GM04504 (cell line): ENCODE measurements around the gene COMMD2.

ENCODE experiments used
- DNase-seq: peaks from one replicate; pipeline ENCODE4 v3.0.0-alpha.2; 2012; ENCODE audit warnings: low read depth

Gene COMMD2

DNA sequence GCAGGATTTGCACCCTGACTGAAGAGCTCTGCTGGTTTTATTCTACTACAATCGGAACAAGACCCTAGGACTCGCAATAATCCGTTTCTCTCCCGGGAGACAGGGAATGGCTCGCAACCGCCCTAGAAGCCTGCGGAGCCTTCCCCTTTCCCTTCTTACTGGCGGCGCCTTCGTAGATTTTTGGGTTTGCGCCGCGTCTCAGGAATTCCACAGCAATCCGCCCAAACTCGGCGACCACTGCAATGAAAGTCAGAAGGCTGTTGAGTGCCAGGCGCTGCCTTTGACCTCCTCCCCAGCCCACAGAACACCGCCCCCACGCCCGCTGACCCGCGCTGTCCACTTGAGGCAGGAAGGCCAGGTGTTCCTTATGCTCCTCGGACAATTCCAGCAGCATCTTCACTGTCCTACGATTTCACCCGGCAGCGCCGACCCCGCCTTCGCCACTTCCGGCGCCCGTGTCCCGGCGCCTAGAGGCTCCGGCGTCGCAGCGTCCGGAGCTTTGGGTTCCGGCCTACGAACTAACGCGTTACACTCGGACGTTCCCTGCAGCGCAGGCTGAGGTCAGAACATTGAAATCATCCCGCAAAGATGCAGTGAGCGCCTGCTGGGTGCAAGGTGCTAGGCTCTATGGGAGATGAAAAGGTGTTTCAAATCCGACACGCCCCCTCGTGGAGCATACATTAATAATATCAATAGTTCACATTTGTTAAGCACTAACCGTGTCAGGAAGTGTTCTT, at the start of gene COMMD2:
COMMD2 (minus strand) TSS at position 439 of the 737 bp plus-strand sequence; CDS start at position 394, 45 bp downstream.
- peak; percentile 62 for DNase-seq

DNA sequence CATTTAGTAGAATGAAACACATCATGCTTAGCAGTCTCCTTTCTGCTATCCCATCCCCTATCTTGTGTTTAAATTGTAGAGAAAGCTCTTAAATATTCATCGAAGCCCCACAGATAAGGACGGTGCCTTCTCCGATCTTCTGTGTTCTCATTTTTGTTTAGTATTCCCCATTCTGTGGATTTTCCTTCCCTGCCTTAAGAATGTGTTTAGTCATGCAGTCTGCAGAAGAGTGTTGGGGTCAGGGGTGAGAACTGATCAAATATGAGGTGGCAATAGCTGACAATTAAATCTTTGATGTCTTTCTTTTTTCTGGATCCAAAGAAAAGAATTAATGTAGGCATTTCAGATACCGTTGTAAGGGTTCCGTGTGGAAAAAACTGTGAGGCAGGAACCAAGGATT, 49.4 kb upstream of the COMMD2 start:
- DNase-seq: no peak

GRCh38 chr3:149801195-149801594, 48.9 kb upstream of the COMMD2 start:
- no peak for DNase-seq

- no peak for DNase-seq
Measured at GRCh38 chr3:149800693-149801092, 48.4 kb upstream of the COMMD2 start.

DNA sequence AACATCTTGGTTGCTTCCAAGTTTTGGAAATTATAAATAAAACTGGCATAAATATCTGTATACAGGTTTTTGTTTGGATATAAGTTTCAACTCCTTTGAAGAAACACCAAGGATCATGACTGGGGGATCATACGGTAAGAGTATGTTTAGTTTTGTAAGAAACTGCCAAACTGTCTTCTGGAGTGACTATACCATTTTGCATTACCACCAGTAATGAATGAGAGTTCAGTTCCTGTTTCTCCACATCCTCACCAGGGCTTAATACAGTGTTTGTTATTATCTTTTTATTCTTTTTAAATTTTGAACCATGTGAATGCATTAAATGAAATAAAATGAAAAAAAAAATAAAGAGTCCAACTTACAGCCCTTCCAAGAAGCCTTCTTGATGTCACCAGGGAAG, 43.7 kb upstream of the COMMD2 start:
- DNase-seq: no peak

DNA sequence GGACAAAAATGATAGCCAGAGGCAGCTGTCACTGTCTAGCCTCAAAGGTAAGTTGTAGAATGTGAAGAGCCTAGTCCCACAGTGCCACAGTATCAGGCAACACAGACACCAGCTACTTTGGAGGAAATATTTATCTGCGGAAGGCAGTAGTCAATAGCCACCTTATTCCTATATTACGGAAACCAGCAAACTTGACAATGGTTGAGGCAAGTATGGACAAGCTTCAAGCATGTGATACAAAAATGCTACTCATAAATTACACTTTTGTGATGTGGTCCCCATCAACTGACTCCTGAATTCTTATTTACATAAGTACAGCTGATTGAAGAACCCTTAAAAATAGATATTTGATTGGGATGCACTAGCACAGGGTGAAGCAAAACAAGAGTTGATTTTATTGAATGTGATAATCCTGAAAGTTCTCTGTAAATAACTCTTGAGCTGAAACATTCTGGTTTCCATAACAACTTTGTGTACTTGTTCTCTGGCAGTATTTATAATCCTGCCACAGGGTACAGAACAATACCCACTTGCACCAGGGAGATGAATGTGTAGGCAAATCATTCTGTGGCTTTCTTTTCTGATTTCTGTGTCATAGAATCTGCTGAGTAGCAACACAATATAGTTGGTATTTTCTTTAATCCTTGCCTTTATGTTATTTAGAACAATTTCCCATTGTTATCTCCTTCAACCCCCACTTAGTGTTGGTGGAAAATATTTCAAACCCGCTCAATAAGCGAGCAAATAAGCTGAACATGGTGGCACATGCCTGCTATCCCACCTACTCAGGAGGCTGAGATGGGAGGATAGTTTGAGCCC, 40.4 kb upstream of the COMMD2 start, which contains the start of gene ANKUB1:
ANKUB1 (minus strand) TSS at position 103 of the 819 bp plus-strand sequence. CDS start 188 bp downstream, outside the sequence.
- no peak for DNase-seq

- DNase-seq: no peak
Measured at GRCh38 chr3:149790698-149791097, 38.4 kb upstream of the COMMD2 start.

- DNase-seq: no peak
Measured at GRCh38 chr3:149790268-149790667, 38.0 kb upstream of the COMMD2 start.

DNA sequence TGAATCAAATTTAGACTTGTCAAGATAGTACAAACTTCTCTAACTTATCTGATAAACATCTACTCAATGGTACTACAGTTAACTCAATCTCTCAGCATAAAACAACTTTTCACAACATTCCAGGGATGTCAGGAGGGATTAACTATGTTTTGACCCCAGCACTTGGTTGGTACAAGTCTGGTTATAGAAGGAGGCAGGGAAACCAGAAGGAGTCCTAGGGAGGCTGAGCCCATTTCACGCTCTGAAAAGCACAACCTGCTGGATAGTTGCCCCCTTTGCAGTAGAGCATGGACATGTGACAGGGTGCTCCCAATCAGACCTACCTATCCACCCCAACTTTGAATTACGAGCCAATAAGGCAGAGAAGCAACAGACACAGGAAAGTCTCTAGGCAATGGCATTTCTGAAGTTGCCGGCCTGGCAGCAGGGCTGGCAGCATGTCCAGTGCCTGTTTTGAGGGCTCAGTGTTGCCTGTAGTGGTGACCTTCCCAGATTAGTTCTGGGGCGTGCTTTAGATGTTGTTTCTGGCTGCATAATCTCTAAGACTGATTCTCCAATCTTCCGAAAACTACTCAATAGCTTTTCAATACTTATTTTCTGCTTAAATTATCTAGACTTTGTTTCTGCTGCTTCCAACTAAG, 31.9 kb upstream of the COMMD2 start:
- no peak for DNase-seq

DNA sequence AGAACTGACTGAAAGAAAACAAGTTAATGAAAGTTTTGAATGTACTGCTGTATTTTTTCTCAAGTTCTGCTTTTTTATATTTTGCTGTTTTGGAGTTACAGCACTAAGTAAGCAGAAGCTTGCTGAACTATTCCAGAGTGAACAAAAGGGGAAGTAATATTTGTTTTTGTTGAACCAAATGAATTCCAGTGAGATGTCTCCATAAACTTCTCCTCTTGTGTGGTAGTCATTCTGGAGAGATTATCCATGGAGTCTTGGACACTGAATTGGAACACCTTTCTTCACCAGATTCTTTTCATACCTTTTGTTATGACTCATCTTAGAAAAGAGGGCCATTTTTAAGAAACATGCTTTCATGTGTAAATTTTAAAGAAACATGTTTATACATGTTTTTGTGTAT, 31.3 kb upstream of the COMMD2 start:
- DNase-seq: peak; percentile 17

- no peak for DNase-seq
Measured at GRCh38 chr3:149781741-149782140, 29.5 kb upstream of the COMMD2 start.

DNA sequence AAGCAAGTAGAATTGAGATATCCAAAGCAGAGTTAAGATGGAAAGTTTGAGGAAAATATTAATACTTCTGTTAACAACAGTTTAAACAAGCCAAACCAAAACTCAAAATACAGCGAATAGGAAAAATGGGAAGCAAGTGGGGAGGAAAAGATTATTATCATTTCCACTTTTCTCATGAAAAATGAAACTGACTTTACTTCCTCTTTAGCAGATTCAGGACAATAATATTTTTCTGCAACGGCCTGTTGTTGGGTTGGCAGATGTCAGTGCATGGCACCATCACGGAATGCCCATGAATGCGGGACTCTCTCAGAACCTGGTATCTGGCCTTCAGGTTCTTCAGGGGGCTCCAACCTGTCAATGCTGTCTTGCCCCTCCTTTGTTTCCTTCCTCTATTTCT, 28.9 kb upstream of the COMMD2 start:
- DNase-seq: no peak

- no peak for DNase-seq
Measured at GRCh38 chr3:149777414-149778214, 25.3 kb upstream of the COMMD2 start.

DNA sequence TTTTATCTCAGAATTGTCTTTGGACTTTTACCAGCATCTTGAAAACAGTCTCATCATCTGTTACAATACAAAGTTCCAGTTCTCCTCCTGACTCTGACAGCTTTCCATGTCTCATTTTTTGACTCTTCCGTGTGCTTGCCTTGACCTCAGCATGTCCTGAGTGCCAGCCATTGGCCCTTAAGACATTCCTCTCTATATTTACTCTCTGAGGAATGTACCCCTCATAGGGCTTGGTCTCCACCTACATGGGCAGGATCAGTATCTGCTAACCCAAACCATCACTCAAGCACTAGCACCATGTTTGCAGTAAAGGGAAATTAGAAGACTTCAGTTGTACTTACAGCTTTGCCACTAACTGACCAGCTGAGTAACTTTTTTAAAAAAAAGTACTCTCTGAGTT, 23.9 kb upstream of the COMMD2 start:
- no peak for DNase-seq

DNA sequence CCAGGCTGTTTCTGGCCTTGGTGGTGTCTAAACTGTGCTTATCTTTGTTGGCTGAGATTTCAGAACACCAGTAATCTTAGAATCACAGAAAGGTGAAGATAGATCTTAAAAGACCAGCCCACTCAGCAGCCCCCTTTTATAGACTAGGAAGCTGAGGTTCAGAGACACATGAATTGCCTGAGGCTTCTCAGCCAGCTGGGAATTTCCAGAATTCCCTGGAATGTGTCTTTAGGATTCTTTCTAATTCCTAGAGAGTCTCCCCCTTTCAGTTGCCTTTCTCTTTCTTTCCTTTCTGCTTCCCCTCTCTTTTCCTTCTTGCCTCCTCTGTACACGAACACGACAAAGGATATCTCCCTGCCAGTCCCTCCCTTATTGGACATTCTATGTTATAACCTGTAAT, 20.6 kb upstream of the COMMD2 start:
- DNase-seq: no peak

DNA sequence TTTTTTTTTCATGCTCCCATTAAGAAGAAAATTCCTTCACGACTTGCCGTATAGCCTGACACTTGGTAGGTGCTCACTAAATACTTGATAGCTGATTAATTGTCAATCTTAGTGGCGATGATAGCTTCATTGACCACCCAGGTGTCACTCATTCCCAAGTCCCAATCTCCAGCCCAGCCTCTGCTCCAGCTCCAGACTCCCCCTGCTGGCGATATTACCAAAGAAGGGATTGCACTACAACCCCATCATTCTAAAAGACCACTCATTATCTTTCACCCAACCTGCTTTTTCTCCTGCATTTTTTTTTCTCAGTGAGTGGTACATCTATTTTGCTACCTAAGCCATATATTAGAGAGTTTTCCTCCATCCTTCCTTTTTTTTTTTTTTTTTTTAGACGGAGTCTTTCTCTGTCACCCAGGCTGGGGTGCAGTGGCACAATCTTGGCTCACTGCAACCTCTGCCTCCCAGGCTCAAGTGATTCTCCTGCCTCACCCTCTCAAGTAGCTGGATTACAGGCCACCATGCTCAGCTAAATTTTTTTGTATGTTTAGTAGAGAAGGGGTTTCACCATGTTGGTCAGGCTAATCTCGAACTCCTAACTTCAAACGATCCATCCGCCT, 19.5 kb upstream of the COMMD2 start:
- peak; percentile 10 for DNase-seq

DNA sequence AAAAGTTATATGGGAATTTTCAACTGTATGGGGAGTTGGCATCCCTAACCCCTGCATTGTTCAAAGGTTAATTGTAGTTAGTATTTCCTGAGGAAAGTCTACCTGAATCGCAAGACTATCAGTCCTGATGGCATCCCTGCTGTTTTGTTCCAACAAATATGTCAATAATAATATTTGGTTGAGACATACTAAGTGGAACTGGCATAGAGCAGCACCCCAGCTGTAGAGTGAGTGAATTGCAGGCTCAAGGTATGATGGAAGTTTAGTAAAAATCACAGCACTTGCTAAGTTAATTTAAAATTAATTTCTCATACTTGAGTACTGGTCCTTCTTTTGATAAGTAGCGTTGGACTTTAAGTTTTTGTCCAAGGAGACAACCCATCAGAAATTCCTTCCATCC, 18.0 kb upstream of the COMMD2 start:
- no peak for DNase-seq

DNA sequence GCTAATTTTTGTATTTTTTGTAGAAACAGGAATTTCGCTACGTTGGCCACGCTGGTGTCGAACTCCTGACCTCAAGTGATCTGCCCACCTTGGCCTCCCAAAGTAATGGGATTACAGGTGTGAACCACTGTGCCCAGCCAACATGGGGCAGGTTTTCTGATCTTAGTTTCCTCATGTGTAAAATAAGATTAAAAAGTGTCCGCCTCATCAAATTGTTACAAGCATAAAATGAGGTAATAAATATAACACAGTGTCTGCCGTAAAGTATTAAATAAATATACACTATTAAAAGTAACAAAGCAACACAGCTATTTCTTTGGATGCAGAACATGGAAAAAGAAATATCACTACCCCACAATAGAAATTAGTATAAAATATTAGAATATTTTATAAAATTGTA, 16.4 kb upstream of the COMMD2 start:
- DNase-seq: no peak

DNA sequence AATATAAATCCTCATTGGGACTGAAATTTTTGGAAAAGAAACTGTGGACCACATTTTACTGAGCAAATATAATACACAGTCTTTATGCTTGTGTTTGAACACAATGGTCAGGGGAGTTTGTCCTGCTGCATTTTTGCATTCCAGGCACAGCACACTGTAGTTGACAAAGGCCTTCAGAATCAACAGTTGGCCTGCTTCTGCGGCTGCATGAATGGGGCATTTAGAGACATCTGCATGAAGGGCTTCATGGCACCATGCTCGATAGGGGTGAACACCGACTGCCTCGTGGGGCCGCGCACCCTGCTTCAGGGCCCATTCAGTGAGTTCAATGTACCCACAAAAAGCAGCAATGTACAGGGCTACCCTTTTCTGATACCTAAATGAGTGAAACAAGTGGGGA, 15.4 kb upstream of the COMMD2 start:
- no peak for DNase-seq

- DNase-seq: peak; percentile 10
Measured at GRCh38 chr3:149765762-149766334, 13.6 kb upstream of the COMMD2 start.

DNA sequence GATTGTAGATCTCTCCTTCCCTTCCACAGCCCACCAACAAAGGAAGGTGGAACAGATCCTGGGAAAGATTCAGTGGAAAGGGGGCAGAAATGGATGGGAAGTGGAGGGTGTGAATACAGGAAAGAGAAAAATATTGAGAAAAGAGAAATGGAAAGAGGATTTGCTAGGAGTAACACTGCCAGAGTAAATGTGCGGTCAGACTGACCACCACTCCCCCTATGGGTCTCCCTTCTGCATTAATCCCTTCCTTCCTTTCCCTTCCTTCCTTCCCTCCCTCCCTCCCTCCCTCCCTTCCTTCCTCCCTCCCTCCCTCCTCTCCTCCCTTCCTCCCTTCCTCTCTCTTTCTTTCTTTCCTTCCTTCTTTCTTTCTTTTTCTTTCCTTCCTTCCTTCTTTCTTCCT, 12.0 kb upstream of the COMMD2 start:
- DNase-seq: no peak
